Measurements from ENCODE around the gene ABAT.
"Not testable (repeated sequence)": the region's sequence is repeated elsewhere in the genome, so short reads cannot be mapped to it uniquely, and the experiment has no call there.

Gene ABAT

DNA sequence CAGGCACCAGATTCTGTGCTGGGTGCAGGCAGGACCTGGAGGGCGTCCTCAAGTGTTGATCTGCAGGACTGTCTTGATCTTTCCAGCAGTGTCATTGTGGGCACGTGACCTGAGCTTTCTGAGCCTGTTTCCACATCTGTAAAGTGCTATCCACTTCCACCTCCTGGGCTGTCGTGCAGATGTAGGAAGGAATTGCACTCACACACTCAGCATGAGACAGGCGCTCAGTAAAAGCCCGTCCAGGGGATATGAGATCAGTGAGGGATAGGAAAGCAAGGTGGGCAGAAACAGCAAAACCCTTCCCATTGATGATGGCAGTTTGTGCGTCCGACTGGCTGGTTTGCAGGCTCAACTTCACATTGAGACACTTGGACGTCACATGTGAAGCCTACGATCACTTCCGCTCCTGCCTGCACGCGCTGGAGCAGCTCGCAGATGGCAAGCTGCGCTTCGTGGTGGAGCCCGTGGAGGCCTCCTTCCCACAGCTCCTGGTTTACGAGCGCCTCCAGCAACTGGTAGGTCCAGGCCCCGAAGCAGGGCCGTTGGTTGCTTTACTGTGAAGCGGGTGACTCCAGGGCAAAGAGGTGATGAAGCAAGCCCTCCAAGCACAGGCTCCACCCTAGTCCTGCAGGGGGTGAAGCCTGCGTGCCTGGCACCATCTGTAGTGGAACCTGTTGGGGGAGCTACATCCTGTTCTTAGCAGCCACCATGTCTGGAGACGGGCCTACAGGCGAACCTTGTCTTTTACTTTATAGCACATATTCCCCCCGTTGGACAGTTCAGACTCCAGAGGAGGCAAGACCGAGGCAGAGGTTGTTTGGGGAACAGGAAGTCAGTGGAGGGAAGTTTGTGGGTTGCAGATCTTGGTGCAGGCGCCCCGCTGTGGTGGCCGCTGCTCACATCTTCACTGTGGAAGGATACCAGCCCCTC, 29.9 kb upstream of the ABAT start:
- ATAC-seq, result peak; percentile 66
- H3K27ac Mint-ChIP-seq, result peak overlapping the region; percentile 90
- H3K4me1 Mint-ChIP-seq, result peaks cover 13% of the 10 kb centered on the region
- peaks cover 79% of the 10 kb centered on the region for H3K36me3 Mint-ChIP-seq
- H3K4me3 Mint-ChIP-seq, result no peak overlapping the region
- DNase-seq (ENCODE audit: low spot score in 2 of 2), result no peak
- H3K9me3 Mint-ChIP-seq, result no peaks in the 10 kb centered on the region

DNA sequence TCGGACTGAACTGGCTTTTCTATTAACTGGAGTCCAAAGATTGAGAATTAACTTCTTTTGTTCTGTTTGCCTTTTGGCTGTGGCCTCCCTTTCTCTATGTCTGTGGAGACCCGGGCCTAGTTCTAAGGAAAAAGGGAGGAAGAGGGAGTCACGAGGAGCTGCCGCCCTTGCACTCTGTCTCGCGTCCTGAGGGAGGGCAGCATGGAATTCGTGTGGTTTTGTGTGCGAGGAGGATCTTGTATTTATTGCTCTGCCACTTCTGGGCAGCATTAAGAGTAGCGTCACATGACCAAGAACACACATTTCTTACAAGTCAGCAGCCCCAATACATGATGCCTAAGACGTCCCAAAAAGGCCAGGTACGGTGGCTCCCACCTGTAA, 29.3 kb upstream of the ABAT start:
- Mint-ChIP-seq H3K4me1 (peaks cover 13% of the 10 kb centered on the region), H3K36me3 (peaks cover 72% of the 10 kb centered on the region), H3K9me3 (no peaks in the 10 kb centered on the region), H3K27ac (peak overlapping the region; percentile 90), H3K4me3 (no peak overlapping the region)
- no peak for ATAC-seq
- no peak for DNase-seq (ENCODE audit: low spot score in 2 of 2)

DNA sequence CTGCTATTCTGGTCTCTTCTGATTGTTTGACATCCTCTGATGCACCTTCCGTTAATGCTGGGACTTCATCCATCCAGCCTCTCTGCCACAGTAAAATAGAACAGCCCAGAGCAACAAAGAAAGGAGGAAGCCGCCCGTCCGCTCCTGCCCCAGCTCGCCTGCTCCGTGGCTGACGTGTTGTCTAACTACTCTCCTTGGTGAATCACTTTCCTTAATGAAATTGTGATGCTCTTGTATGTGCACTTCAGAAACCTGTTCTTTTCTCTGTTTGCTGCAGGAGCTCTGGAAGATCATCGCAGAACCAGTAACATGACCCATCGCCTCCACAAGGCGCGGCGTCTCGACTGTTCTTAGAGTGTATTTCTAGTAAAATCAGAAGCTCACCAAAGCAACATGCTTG, 28.6 kb upstream of the ABAT start:
- H3K27ac Mint-ChIP-seq, result no peak overlapping the region
- DNase-seq (ENCODE audit: low spot score in 2 of 2) (no peak), ATAC-seq (no peak)
- H3K4me1 Mint-ChIP-seq, result peaks cover 13% of the 10 kb centered on the region
- no peaks in the 10 kb centered on the region for H3K9me3 Mint-ChIP-seq
- H3K4me3 Mint-ChIP-seq, result no peak overlapping the region
- peaks cover 72% of the 10 kb centered on the region for H3K36me3 Mint-ChIP-seq

DNA sequence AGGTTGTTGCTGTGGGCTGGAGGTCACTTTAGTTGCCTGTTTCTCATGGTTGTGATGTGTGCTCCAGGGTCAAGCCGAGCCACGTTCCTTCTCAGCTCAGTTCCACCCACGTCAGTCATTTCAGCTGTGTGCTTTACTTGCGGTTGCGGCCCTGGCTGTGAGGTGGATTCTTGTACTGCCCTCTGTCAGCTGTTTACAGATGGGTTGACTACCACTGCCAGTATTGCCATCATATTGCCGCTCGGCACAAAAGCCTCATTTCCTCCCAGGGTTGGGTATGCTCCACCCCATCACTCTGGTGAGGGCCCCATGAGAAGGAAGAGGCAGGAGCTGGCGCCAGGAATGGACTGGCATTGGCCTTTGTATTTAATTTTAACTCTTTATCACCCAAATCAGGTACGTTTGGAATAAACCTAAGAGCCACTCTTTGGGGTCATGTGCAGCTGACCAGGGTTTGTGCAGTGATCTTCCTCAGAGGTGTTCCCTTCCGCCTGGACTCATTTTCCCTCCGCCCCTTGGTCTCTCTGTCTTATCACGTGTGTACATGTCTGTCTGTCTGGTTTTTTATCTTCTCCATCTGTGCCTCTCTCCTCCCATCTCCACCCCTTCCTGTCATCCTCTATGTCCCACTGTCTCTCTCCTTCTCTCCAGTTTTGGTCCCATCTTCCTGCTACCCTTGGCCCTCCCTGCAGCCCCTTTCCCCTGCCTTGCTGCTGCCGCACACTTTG, 27.9 kb upstream of the ABAT start:
- Mint-ChIP-seq H3K9me3 (no peaks in the 10 kb centered on the region), H3K27ac (peak overlapping the region; percentile 69), H3K4me1 (peaks cover 13% of the 10 kb centered on the region), H3K4me3 (no peak overlapping the region), H3K36me3 (peaks cover 67% of the 10 kb centered on the region)
- no peak for ATAC-seq
- DNase-seq (ENCODE audit: low spot score in 2 of 2), result no peak

DNA sequence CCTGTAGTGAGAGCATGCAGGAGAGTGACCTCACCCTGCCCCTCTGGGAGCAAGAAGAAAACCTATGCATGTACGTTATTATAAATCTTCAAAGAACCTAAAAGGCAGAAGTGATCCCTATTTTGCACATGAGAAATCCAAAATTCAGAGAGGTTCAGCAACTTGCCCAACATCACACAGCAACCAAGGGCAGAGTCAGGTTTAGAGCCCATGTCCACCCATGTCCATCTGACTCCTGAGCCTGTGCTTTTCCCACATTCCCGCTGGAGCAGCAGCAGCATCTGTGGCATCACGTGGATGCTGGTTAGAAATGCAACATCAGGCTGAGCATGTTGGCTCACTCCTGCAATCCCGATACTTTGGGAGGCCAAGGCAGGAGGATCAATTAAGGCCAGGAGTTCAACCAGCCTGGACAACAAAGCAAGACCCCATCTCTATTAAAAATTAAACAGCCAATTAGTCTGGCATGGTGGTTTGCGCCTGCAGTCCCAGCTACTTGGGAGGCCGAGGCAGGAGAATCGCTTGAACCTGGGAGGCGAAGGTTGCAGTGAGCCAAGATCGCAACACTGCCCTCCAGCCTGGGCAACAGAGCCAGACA, 26.6 kb upstream of the ABAT start:
- H3K4me1 Mint-ChIP-seq, result peaks cover 13% of the 10 kb centered on the region
- H3K36me3 Mint-ChIP-seq, result peaks cover 53% of the 10 kb centered on the region
- ATAC-seq, result no peak
- no peak for DNase-seq (ENCODE audit: low spot score in 2 of 2)
- no peaks in the 10 kb centered on the region for H3K9me3 Mint-ChIP-seq
- no peak overlapping the region for H3K4me3 Mint-ChIP-seq
- H3K27ac Mint-ChIP-seq, result no peak overlapping the region

DNA sequence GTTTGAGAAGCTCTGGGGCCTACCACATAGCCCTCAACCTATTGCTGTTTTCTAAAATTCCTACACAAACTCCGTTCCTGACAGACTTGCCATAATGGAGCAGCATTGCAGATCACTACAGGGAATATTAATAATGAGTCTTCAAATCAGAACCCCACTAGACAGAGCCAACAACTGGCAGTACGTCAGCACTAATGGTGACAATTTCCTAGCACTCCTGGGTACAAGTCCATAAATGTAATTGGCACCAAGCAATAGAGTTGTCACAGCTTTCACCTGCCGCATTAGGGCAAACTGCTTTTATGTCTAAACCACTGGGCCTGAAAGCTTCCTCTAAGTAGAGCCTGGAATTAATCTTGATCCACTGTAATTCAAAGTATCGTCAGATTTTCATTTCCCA, 25.5 kb upstream of the ABAT start:
- H3K9me3 Mint-ChIP-seq, result no peaks in the 10 kb centered on the region
- no peak overlapping the region for H3K27ac Mint-ChIP-seq
- H3K4me3 Mint-ChIP-seq, result no peak overlapping the region
- no peak for ATAC-seq
- DNase-seq (ENCODE audit: low spot score in 2 of 2), result no peak
- H3K36me3 Mint-ChIP-seq, result peaks cover 43% of the 10 kb centered on the region
- H3K4me1 Mint-ChIP-seq, result peaks cover 13% of the 10 kb centered on the region

DNA sequence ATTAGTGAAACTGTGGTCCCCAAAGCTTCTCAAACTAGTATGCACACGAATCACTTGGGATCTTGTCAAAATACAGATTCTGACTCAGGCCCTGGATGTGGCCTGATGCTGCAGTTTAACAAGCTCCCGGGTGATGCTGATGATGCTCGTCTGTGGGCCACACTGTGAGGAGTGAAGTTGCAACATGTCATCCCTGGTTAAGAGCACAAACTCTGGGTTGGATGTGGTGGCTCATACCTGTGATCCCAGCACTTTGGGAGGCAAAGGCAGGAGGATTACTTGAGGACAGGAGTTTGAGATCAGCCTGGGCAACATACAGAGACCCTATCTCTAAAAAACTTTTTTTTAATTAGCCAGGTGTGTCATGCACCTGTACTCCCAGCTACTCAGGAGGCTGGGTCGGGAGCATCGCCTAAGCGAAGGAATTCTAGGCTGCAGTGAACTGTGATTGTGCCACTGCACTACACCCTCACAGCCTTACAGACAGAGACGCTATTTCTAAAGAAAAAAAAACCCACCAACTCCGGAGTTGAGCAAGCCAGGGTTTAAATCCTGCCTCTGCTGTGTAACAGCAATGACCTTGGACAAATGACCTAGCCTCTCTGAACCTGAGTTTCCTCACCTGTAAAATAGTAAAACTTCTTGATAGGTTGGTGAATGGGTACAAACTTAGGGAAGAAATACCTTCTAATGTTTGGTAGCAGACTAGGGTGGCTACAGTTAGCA, 24.4 kb upstream of the ABAT start:
- H3K4me3 Mint-ChIP-seq, result no peak overlapping the region
- no peak for DNase-seq (ENCODE audit: low spot score in 2 of 2)
- peaks cover 32% of the 10 kb centered on the region for H3K36me3 Mint-ChIP-seq

DNA sequence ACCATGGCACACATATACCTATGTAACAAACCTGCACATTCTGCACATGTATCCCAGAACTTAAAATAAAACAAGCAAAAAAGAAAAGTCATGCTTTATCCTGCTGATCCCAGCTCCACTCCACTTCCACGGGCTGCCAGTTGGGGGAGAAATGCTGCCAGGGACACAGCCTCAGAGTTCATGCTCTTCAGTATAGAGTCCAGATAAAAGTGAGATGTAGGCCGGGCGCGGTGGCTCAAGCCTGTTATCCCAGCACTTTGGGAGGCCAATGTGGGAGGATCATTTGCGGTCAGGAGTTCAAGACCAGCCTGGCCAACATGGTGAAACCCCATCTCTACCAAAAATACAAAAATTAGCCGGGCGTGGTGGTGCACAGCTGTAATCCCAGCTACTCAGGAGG, 22.5 kb upstream of the ABAT start:
- not testable (repeated sequence) for H3K27ac Mint-ChIP-seq; DNase-seq (ENCODE audit: low spot score in 2 of 2); H3K4me3 Mint-ChIP-seq; ATAC-seq; H3K9me3 Mint-ChIP-seq
- H3K36me3 Mint-ChIP-seq, result peaks cover 12% of the 10 kb centered on the region
- peaks cover 13% of the 10 kb centered on the region for H3K4me1 Mint-ChIP-seq

More for the DNA sequence above, 24.4 kb upstream of the ABAT start:
- Mint-ChIP-seq H3K9me3 (no peaks in the 10 kb centered on the region), H3K4me1 (peaks cover 14% of the 10 kb centered on the region), H3K27ac (no peak overlapping the region)
- ATAC-seq, result no peak

DNA sequence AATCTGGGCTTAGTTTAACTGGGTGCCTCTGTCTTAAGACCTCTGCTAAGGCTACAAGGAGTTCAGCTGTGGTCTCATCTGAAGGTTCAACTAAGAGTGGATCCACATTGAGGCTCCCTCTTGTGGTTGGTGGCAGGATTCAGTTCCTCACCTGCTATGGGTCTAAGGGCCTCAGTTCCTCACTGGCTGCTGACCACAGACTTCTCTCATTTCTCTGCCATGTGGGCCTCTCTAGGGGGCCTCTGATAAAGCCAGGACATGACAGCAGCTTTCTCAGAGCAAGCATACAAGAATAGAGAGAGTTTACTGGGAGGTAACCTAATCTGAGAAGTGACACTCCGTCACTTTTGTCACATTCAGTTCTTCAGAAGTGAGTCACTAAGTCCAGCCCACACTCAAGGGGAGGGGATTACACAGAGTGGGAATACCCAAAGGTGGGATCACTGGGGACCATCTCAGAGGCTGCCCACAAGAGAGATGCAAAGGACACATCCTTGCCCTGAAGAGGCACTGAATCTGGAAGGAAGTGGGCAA, 19.2 kb upstream of the ABAT start:
- Mint-ChIP-seq H3K4me1 (peaks cover 13% of the 10 kb centered on the region), H3K27ac (peak overlapping the region; percentile 72), H3K36me3 (no peaks in the 10 kb centered on the region), H3K9me3 (no peaks in the 10 kb centered on the region), H3K4me3 (no peak overlapping the region)
- ATAC-seq (peak; percentile 97), DNase-seq (ENCODE audit: low spot score in 2 of 2) (peak; percentile 21 to 71)

DNA sequence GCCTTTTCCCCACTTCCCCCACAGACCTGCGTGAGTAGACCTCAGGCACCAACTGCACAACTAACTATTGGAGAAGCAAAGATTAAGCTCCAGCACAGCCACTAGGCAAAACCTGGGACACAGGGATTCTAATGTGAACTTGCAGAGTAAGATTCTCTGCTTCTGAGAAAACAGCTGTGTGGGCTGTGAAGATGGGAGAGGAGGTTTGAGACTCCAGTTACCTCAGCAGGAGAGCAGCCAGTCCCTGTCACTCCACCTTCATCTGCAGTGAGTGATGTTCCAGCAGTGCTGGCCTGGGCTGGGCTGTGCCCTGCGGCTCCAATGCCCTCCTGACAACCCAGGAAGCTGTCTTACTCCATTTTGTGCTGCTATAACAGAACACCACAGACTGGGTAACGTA, 18.0 kb upstream of the ABAT start:
- no peak for ATAC-seq
- H3K4me1 Mint-ChIP-seq, result peaks cover 13% of the 10 kb centered on the region
- H3K27ac Mint-ChIP-seq, result peak overlapping the region; percentile 72
- no peaks in the 10 kb centered on the region for H3K9me3 Mint-ChIP-seq
- H3K4me3 Mint-ChIP-seq, result no peak overlapping the region
- no peaks in the 10 kb centered on the region for H3K36me3 Mint-ChIP-seq
- DNase-seq (ENCODE audit: low spot score in 2 of 2), result no peak

DNA sequence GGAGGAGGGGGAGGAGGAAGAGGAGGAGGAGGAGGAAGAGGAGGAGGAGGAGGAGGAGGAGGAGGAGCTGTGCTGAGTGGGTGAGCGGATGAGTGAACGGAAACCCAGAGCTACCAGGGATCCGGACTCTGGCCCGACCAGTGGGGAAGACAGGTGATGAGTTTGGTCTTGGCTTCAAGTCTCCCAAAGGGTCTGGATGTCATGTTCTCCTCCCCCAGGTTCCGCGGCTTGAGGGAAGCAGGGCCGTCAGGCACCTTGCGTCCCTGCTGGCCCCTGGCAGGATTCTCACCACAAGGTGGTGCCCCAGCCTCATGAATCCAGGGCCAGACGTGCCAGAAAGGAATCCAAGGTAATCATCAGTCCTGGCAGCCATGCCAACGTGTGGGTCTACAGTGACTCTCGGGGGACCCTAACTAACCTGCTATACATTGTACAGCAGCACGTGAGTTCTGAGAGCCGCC, 13.5 kb upstream of the ABAT start:
- Mint-ChIP-seq H3K36me3 (peaks cover 9% of the 10 kb centered on the region), H3K4me3 (no peak overlapping the region), H3K27ac (no peak overlapping the region), H3K4me1 (no peaks in the 10 kb centered on the region), H3K9me3 (no peaks in the 10 kb centered on the region)
- peak in 1 of 2 donors; percentile 15 for DNase-seq (ENCODE audit: low spot score in 2 of 2)
- ATAC-seq, result peak; percentile 59

DNA sequence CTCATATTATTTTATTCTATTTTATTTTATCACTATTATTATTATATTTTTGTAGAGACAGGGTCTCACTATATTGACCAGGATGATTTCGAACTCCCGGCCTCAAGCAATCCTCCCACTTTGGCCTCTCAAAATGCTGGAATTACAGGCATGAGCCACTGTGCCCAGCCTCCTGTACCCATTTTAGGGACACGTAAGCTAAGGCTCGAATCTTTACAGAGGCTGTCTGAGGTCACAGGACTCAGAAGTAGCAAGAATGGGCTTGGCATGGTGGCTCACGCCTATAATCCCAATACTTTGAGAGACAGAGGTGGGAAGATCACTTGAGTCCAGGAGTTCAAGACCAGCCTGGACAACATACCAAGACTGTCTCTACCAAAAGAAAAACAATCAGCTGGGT, 12.7 kb upstream of the ABAT start:
- Mint-ChIP-seq H3K4me3 (no peak overlapping the region), H3K36me3 (peaks cover 9% of the 10 kb centered on the region), H3K9me3 (no peaks in the 10 kb centered on the region), H3K27ac (no peak overlapping the region), H3K4me1 (no peaks in the 10 kb centered on the region)
- no peak for ATAC-seq
- no peak for DNase-seq (ENCODE audit: low spot score in 2 of 2)

DNA sequence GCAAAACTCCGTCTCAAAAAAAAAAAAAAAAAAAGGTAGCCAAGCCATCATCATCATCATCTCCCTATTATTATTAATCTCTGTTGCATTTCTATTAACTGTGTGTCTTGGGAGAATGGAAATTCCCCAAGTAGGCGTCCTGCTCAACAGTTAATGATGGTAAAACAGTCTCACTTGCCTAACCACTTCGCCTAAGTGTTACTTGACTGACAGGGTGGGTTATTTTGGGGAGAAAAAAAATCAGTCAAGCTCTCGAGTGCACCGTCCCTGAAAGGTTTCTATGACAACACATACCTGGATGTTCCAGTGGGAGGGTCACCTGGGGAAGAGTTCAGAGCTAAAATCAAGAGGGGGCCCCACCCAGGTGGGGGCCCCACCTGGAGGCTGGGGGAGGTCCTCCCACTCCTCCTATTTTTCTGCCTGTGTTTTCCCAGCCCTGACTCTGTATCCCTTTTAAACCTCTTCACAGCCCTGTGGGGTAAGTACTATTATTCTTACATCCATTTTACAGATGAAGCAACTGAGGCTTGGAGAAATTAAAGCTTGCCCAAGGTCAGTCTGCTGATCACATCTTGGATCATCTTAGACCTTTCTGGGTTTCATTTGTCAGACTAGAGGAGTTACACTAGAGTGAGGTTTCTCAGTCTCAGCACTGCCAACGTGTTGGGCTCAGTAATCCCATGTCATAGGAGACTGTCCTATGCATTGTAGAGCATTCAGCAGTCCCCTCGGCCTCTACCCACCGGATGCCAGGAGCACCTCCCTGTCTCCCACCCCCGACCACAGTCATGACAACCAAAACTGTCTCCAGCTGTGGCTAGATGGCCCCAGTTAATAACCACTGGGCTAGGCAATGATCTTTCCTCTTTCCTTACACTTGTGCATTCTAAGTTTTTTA, 11.0 kb upstream of the ABAT start:
- H3K27ac Mint-ChIP-seq, result no peak overlapping the region
- H3K9me3 Mint-ChIP-seq, result no peaks in the 10 kb centered on the region
- no peak overlapping the region for H3K4me3 Mint-ChIP-seq
- H3K4me1 Mint-ChIP-seq, result no peaks in the 10 kb centered on the region
- DNase-seq (ENCODE audit: low spot score in 2 of 2) (no peak), ATAC-seq (peak; percentile 39)
- H3K36me3 Mint-ChIP-seq, result peaks cover 9% of the 10 kb centered on the region

DNA sequence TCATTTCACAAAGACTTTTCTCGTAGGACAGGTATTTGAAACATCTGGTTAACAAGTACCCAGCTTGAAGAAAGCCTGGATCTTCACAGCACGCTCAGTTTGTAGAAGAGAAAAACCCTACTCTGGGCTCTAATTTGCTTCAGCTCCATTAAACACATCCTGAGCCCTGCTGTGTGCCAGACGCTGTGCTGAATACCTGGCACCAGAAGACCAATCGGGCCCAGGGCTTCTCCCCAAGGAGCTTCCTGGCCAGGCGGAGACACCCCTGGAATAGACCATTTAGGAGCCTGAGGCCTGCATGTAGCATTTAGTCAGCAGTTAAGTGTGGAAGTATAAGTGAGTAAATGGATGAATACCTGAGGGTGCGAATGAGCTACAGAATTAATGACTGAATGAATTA, 8.9 kb upstream of the ABAT start:
- Mint-ChIP-seq H3K9me3 (no peaks in the 10 kb centered on the region), H3K4me1 (no peaks in the 10 kb centered on the region), H3K36me3 (peaks cover 9% of the 10 kb centered on the region), H3K27ac (no peak overlapping the region), H3K4me3 (no peak overlapping the region)
- ATAC-seq (no peak), DNase-seq (ENCODE audit: low spot score in 2 of 2) (no peak)
